A172 (cell line): ENCODE data around the gene DENND4B. TPM values are rescaled to one million over a fixed set of nuclear protein-coding genes. Genes with fewer than 3 reads are reported as not detected.

ENCODE experiments used
- DNase-seq: peaks from one replicate; pipeline ENCODE4 v3.0.0-alpha.2; 2015; ENCODE audit warnings: low spot score
- total RNA-seq: library from RNA; depleted of rRNA; stranded (reverse); fragments of >200 nt; shearing (Covaris generic); gene quantifications from 2 replicates; pipeline ENCODE4 v1.2.3, GENCODE V29; 2014

The DENND4B gene
- total RNA-seq, 1 experiment from 2014 or later = 11.2 TPM

- DNase-seq = no peak
Observed at GRCh38 chr1:153968408-153968807, 21.9 kb upstream of the DENND4B start.

- no peak for DNase-seq
Observed at GRCh38 chr1:153968000-153968363, 21.5 kb upstream of the DENND4B start.

- DNase-seq = peak; percentile 97
Observed at GRCh38 chr1:153967107-153967999, 20.8 kb upstream of the DENND4B start, which contains the start of gene CREB3L4. TSS of gene CREB3L4 (plus strand) at chr1:153967902. CDS start at chr1:153968526, 624 bp downstream.

DNA sequence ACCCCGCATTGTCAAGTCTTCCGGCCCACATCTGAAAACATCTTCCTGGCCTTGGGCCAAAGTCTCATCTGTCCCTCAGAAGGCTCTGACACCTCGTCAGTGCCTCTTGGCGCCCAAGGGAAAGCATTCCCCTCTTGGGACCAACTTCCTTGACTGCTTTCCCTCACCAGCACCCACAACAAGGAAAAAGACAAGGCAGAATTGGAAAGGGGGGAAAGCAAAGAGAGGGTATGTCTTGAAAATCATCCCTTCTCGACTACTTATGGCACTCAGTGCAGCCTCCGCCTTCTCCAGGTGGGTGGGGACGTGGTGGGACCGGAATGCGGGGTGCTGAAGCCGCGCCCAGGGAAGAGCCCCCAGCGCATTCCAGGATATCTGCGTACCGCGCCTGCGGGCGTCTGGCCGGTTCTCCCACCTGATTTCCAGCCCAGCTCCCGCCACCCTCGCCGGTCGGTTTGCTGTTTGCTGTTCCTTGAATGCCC, 17.4 kb upstream of the DENND4B start:
- peak; percentile 80 for DNase-seq

GRCh38 chr1:153963030-153963849, 16.7 kb upstream of the DENND4B start, which contains the start of gene SLC39A1:
TSS of gene SLC39A1 (minus strand) at chr1:153963537. CDS start at chr1:153962715, 822 bp downstream.
- DNase-seq = peak; percentile 98

DNA sequence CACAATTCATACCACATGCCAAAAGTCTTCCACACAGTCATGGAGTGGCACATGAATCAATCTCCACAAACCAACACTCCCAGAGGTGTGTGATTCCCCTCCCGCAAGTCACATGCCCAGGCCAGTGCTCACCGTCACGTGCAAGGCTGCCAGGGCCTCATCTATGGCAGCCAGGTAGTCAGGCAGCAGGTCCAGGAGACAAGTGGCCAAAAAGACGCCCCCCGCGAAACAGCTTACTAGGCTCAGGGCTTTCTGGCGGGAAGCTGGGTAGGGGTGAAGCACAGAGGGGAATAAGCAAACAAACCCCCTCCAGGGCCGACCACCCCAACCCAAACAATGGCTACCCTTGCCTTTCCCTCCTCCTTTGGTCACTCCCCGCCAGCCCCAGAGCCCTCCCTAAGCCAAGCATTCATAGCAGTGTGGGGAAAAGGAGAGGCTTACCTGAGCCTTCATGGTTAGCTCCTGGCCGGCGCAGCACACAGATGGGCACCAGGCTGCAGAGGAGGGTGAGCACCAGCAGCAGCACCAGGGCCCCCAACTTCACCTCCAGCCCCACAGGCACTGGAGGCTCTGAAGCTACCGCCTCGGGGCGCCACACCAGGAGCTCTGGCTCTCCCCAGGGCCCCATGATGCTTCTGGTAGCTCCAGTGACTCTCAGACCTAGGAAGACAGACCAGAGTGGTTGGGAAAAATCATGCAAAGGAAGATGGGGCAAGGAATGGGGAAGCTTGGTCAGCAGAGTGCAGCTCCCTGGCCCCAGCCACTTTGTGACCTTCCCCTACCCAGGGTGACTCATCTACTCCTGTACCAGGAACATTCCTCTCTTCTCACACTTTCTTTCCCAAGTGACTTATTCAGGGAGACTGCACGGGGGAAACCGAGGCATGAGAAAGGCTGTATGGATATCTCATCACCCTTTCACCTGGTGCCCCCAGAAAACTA, 15.8 kb upstream of the DENND4B start:
- peak; percentile 82 for DNase-seq

DNA sequence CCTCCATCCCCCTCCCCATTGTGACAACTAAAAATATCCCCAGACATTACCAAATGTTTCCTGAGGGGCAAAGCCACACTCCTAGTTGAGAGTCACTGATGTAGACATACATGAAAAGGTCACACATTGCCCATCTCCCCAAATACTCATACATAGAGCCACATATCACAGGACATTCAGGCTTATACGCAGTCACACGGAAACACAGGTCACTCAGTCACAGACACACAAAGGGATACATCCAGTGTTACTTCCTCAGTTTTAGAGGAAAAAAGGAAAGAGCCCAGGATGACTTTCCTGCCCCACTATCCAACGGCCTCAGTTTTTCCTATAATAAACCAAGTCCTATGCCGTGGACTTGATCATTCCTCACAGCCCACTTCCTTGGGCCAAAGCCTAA, 14.9 kb upstream of the DENND4B start:
- no peak for DNase-seq

DNA sequence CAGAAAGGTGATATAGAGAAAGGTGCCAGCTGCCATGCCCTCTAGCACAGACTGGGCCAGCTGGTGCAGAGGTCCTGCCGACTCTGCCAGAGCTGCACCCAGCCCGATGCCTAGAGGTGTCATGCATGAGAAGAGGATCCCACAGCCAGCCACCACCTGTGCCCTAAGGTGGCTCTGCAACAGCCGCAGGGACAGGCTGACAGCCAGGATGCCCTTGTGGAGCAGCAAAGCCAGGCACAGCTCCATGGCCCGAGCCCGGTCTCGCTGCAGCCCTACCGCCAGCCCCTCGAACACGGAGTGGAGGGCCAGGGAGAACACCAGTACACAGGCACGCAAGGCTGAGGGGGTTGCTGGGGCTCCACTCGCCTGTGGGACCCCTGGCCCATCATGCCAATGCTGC, 13.7 kb upstream of the DENND4B start:
- no peak for DNase-seq

DNA sequence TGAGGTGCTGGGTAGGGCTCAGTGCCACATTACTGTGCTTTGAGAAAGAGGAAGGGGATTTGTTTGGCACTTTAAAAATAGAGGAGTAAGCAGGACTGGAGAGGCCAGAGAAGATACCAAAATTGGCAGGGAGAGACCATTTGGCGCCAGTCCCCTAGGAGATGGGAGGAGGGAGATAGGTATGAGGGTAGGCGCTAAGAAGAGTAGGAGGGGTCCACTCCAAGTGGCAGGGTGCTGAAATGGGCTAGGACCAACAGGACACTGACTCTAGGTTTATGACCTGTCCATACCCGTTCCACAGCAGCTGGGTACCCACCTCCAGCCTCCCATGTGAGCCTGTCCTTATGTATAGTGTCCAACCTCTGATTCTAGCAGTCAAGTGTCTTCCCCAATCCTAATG, 12.9 kb upstream of the DENND4B start:
- DNase-seq = no peak

DNA sequence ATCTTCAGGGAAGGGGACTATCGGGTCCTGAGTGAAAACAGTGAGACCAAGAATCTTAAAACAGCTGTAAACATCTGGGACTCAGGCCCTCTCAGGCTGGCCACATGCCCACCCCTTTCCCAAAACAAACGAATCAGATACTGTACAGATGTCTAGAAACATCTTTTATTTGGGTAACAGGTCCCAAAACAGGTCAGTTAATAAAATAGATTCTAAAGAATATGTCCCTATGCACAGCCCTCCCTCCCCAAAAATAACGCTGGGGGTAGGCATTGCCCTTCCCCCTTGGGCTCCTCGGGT, 12.4 kb upstream of the DENND4B start:
- DNase-seq = no peak

DNA sequence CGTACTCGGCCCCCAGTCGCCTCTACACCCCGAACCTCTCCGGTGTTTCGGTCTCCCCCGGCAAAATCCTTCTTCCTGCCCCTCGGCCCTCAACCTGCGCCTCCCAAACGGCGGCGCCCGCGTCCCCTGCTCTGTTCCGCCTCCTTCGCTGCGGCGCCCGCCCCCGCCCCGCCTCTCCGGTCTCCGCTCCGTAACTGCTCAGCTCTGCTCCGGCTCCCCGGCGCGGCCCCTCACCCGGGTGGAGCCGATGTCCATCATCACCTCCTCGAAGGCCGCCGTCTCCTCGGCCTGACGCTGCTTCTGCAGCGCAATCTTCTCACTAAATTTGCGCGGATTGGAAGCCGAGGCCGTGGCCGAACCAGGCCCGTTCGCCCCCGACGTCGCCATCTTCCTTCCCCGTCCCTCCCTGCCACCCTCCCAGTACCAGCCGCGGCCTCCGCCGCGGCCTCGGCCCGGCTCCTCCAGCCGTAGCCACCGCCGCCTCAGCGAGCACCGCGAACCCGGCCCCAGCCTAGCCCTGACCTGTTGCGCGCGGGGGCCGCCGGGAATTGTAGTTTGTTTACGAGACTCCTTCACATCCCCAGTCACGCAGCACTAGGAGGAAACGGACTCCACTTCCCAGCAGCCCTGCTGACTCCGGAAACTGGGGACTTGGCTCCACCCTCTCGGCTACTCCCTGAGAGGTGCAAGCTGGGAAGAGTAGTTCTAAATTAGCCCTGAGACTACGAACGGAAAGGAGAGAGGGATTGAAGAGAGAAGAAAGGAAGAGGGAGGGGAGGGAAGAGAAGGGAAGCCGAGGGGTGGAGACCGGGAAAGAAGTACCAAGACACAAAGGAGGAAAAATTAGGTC, 11.8 kb upstream of the DENND4B start, which contains the start of gene CRTC2:
Gene CRTC2, minus strand, starts transcription at position 502 of the 850 bp plus-strand sequence. Its CDS starts 115 bp downstream, at position 387.
- peak; percentile 98 for DNase-seq

- DNase-seq = peak; percentile 26
Observed at GRCh38 chr1:153957744-153958110, 11.2 kb upstream of the DENND4B start.

DNA sequence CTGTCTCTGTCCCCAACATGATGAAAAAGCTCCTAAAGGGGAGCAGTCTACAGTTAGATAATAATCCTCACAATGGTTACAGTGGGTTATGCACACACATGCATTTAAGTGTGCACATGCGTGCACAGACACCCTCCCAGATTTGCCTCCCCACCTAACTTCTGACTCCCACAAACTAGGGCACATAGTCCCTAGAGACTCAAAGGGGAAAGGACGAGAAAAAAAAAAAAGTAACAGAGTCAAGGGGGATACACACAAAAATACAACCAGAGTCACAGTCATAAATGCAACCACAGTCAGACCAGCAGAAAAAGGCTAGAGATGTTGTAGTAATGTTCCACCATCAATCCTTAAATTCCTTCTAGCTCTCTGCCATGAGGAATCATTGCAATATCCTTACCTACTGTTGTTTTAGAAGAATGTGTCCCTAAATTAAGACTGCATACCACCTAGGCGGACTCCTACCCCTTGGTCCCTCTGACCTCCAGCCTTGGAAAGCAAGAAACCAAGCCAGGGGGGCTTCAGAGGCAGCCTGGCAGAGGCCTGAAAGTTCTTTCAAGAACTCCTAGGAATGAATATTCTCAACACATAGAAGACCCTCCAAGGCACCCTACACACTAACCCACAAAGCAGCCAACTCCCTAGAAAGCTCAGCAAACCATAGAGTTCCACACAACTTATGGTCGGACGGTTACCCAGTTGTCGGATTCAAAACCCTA, 10.6 kb upstream of the DENND4B start:
- DNase-seq = no peak

GRCh38 chr1:153954826-153955225, 8.3 kb upstream of the DENND4B start:
- no peak for DNase-seq

GRCh38 chr1:153953859-153954365, 7.4 kb upstream of the DENND4B start:
- no peak for DNase-seq

DNA sequence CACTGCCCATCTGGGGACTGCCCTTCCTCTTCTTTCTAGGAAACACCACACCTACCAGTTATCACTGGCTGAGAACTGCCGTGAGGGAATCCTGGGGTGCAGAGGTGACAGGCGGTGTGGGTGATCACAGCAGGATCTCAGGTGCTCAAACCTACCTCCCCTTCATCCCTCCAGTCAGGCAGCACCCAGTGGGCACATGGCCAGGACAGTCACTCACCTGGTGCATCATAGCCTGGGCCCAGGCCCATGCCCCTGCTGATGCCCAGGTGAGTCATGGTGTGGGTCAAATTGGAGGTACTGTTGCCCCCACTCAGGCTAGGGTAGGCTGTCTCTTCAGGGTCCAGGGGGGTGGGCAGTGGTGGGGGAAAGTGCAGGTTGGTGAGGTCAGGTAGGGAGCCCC, 5.3 kb upstream of the DENND4B start:
- DNase-seq = no peak

GRCh38 chr1:153951183-153951582, 4.7 kb upstream of the DENND4B start:
- no peak for DNase-seq

- DNase-seq = peak; percentile 60
Observed at GRCh38 chr1:153945795-153946621, 510 bp downstream of the DENND4B start.
